Mononuclear cell (primary cell): ENCODE results near the gene LRRN2. TPM values are rescaled to one million over a fixed set of nuclear protein-coding genes. Genes with fewer than 3 reads are reported as not detected.
"Not testable (repeated sequence)": the region's sequence is repeated elsewhere in the genome, so short reads cannot be mapped to it uniquely, and the experiment has no call there.

Source experiments
- H3K27me3 ChIP-seq: 2 replicates; pipeline ENCODE4 v1.6.0; 2011; ENCODE audit warnings: low read length, control low read depth; ENCODE audit not compliant: insufficient read depth
- H3K4me1 ChIP-seq: 2 replicates; pipeline ENCODE4 v1.5.1; 2011; ENCODE audit warnings: mild to moderate bottlenecking, low read length, control low read depth; ENCODE audit not compliant: insufficient read depth
- H3K4me3 ChIP-seq: 2 replicates; pipeline ENCODE4 v1.5.1; 2011; ENCODE audit warnings: mild to moderate bottlenecking, low read length, moderate library complexity
- H3K9me3 ChIP-seq: 2 replicates; pipeline ENCODE4 v1.5.1; 2011; ENCODE audit warnings: low read depth, mild to moderate bottlenecking, control low read depth, low read length
- total RNA-seq: library from RNA; depleted of rRNA; stranded (reverse); fragments of >200 nt; gene quantifications from one replicate; pipeline ENCODE4 v1.2.3, GENCODE V29; 2012

LRRN2 gene
- total RNA-seq, 1 donor, result not detected

DNA sequence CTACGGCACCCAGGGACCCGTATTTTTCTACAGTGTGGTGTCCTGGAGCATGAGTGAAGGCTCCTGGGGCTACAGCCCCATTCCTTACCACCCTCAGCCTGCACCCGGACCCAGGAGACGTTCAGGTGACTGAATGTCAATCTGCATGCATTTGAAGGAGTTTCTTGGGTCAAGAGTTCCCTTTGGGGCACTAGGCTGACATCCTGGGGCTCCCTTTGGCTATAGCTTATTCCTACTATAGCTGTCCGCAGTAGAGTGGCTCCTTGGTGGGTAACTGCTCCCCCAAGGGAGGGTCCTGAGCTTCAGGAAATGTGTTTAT lies 19.9 kb upstream of the LRRN2 start:
- no peak overlapping the region for H3K4me3 ChIP-seq
- no peaks in the 10 kb centered on the region for H3K4me1 ChIP-seq
- H3K9me3 ChIP-seq, result no peaks in the 10 kb centered on the region
- H3K27me3 ChIP-seq, result no peaks in the 10 kb centered on the region

DNA sequence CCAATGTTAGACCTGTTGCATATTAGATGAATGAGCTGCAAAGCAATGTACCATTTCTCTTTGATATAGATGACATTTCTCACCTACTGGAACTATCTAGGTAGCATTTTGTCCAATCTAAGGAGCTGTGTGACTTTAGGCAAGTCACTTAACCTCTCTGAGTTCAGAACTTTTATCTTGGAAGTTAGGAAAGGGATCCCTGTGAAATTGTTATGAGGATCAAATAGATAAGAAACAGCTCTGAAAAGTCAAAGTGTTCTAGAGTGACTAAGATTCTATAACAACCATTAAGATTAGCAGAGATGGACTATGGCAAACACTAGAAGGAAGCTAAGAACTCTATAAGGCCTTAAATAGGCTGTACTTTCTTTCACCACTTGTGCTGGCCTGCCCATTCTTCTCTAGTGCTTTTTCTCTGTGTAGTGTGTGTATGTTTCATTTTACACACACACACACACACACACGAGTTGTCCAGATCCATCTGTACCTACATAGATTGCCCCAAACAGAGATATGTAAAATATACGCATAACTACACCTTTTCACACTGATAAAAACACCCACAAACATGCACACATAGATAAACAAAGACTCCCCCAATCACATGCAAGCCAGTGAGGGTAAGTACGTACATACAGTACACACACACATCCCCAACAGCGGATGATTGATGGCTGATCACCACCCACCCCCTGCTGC lies 19.4 kb upstream of the LRRN2 start:
- no peaks in the 10 kb centered on the region for H3K9me3 ChIP-seq
- H3K27me3 ChIP-seq, result no peaks in the 10 kb centered on the region
- no peak overlapping the region for H3K4me3 ChIP-seq
- no peaks in the 10 kb centered on the region for H3K4me1 ChIP-seq

DNA sequence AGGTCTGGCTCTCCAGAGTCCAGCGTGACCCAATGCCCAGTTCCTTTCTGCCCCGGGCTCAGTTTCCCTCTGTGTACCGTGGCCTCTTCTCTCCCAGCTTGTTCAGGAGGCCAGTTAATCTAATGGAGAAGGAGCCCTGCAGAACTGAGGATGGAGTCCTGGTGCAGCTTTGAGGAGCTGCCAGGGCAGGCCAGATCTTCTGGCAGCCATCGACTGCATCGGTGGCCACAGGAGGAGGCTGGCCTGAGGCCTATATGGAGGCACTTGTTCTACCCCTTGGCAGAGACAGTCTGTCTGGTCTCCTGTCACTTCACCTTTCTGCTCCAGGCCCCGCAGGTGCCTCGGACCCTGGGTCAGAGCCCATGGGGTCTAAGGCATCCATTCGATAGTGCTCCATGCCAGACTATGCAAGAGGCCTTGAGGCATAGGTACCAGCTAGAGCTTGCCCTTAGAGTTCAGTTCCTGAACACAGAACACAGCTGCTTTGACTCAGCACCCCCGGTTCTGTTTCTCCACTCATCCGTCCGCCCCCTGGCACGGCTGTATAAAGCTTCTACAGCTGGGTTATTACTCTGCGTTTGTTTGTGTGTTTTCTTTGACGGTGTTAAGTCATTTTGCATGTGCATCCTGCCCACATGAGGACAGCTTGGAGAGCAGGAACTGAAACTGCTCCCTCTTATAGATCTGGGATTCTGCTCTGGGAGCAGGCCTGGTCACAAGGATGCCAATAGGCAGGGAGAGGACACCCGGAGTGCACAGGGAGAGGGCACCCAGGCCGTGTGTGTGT lies 18.5 kb upstream of the LRRN2 start:
- Histone ChIP-seq H3K27me3 (no peaks in the 10 kb centered on the region), H3K9me3 (no peaks in the 10 kb centered on the region), H3K4me3 (no peak overlapping the region), H3K4me1 (no peaks in the 10 kb centered on the region)

DNA sequence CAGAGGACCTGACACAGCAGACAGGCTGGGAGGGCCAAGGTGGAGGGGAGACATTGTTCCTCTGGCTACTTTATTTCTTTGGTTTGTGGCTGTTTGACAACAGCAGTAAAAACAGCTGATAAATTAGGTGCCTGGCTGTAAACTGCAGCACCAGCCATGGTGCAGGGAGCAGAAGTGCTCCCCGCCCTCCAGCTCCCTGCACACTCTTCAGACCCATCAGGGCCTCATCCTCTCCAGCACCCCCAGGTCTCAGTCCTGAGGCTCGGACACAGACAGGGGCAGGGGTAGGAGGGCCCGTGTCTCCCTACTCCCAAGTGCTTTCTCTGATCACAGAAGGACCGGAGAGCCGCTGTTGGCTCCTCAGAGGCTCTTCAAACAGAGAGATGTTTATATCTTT lies 17.7 kb upstream of the LRRN2 start:
- no peaks in the 10 kb centered on the region for H3K9me3 ChIP-seq
- no peak overlapping the region for H3K4me3 ChIP-seq
- H3K27me3 ChIP-seq, result no peaks in the 10 kb centered on the region
- H3K4me1 ChIP-seq, result no peaks in the 10 kb centered on the region

DNA sequence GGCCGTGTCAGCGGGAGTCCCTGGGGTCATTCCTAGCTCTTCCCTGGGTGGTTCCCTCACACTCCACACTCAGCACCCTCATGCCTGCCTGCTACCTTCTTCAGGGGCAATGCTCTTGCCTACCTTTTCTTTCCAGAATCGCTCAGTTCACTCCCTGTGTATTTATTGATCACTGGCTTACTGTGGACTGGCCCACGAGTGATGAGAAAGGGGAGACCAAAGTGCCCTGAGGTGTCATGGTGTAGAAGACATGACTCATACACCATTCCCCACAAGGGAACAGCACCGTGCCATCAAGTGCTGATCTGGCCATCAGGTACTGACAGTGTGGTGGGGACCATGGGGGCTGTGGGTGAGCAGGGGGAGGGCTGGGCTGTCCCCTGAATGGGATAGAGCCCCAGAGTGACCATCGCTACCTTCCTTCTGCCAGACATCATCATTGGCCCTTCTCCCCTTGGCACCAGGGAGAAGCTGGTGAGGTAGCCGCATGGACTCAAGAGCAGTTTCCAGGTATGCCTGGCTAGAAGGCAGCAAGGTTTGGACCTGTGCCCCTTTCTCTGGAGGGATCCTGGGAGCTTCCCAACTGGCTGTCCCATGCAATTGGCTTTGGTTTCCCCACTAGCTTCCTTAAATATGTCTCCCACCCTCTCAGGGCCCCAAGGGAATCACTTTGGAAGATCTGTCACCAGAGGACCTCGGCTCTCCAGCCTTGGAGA lies 17.2 kb upstream of the LRRN2 start:
- no peaks in the 10 kb centered on the region for H3K27me3 ChIP-seq
- H3K9me3 ChIP-seq, result no peaks in the 10 kb centered on the region
- no peak overlapping the region for H3K4me3 ChIP-seq
- H3K4me1 ChIP-seq, result no peaks in the 10 kb centered on the region

DNA sequence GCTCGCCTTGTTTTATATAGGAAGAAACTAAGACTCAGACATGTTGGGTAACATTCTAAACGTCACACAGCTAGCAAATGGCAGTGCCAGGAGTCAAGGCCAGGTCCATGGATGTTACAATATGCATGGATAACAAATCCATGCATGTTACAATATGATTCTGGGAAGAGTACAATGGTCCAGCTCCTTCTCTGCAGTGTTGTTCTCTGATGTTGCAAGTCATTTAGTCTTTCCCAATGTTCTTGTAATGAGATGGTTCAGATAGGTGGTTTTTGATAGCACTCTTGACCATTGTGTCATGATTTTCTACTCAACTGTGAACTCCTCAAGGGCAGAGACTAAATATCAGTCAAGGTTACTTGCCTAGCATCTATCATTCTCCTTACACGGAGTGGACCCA lies 15.7 kb upstream of the LRRN2 start:
- Histone ChIP-seq H3K4me3 (no peak overlapping the region), H3K9me3 (no peaks in the 10 kb centered on the region), H3K27me3 (no peaks in the 10 kb centered on the region), H3K4me1 (no peaks in the 10 kb centered on the region)

DNA sequence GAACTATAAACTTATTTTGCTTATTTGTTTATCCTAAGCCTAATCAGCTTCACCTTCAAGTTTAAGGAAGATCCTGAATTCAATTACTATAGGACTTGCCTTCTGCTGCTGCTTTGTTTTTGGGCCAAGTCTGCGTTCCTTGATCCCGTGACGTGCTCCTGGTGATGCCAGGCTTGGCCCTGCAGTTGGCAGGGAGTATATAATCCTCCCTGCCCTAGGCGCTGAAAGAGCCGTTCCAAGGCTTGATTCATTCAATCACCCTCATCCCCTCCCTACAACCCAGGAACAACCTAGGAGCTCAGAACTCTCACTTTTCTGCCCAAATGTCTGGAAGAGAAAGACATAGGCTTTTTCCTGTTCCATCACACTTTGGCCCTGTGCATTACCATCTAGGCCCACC lies 12.4 kb upstream of the LRRN2 start:
- Histone ChIP-seq H3K9me3 (no peaks in the 10 kb centered on the region), H3K4me3 (no peak overlapping the region), H3K4me1 (no peaks in the 10 kb centered on the region), H3K27me3 (no peaks in the 10 kb centered on the region)

DNA sequence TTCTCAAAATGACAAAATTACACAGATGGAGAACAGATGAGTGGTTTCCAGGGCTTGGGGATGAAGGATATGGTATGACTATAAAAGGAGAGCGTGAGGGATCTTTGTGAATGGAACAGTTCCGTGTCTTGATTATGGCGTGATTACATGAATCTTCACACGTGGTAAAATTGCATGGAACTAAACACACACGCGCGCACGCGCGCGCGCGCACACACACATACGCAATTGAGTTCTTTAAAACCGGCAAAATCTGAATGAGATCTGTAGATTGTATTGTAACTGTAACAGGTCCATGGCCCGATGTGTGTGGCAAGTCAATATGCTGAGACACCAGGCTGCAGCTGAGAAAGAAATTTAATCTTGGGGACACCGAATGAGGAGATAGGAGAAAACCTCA lies 11.1 kb upstream of the LRRN2 start:
- Histone ChIP-seq H3K4me3 (no peak overlapping the region), H3K27me3 (no peaks in the 10 kb centered on the region), H3K4me1 (no peaks in the 10 kb centered on the region), H3K9me3 (no peaks in the 10 kb centered on the region)

DNA sequence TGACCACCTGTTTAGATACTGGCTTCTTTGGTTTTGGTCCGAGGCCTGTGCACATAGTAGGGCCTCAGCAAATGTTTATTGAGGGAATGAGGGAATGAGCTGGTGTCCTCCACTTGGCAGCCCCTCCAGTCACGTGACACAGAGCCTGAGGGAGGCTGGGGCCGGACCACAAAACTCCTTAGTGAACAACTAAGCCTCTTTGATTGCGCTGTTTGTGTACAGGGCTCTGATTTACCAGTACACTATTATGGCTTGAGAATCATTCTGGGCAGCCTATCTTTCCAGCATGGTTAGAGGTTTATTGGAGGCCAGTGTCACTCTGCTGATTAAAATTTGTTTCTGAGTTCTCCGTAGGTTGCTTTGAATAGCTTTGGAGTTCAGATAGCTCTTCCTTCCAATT lies 10.2 kb upstream of the LRRN2 start:
- no peaks in the 10 kb centered on the region for H3K4me1 ChIP-seq
- H3K9me3 ChIP-seq, result no peaks in the 10 kb centered on the region
- no peaks in the 10 kb centered on the region for H3K27me3 ChIP-seq
- no peak overlapping the region for H3K4me3 ChIP-seq

DNA sequence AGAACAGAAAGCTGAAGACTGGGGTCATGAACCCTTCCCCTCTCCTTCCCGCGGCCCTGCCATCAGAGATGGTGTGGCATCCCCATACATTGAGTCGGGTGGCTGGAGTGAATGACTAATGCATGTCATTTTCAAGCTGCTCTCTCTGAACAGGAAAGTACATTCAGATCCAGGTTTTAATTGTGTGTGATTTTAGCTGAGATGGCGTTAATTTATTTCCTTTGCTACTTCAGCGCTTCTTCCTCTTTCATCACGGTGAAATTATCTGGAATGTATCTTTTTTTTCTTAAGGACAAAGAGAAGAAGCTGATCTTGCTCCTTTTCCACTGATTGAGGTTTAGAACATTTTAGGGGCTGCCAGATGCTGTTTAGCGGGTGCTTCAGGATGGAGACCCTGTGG lies 8.6 kb upstream of the LRRN2 start:
- H3K9me3 ChIP-seq, result no peaks in the 10 kb centered on the region
- H3K4me1 ChIP-seq, result no peaks in the 10 kb centered on the region
- H3K4me3 ChIP-seq, result no peak overlapping the region
- no peaks in the 10 kb centered on the region for H3K27me3 ChIP-seq

DNA sequence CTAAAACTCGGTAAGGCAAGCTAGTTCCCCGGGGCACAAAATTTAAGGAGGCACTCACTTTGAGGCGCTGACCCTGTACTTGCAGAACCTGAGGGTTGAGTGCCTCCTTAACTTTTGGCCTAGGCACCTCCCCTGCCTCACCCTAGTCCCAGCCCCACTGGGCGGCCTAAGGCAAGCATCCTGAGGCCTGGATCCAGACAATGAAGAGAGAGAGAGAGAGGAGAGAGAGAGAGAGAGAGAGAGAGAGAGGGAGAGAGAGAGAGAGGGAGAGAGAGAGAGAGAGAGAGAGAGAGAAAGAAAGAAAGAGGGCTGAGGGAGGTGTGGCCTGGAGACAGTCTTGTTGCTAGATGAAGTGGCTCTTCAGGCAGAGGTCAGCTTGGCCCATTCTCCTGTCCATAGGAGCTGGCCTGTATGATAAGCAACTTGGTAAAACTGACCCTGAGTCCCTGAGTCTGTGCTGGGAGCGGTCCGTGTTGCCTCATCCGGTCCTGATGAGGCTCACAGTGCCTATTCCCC lies 7.4 kb upstream of the LRRN2 start:
- Histone ChIP-seq H3K9me3 (no peaks in the 10 kb centered on the region), H3K4me1 (no peaks in the 10 kb centered on the region), H3K4me3 (no peak overlapping the region), H3K27me3 (peaks cover 1% of the 10 kb centered on the region)

DNA sequence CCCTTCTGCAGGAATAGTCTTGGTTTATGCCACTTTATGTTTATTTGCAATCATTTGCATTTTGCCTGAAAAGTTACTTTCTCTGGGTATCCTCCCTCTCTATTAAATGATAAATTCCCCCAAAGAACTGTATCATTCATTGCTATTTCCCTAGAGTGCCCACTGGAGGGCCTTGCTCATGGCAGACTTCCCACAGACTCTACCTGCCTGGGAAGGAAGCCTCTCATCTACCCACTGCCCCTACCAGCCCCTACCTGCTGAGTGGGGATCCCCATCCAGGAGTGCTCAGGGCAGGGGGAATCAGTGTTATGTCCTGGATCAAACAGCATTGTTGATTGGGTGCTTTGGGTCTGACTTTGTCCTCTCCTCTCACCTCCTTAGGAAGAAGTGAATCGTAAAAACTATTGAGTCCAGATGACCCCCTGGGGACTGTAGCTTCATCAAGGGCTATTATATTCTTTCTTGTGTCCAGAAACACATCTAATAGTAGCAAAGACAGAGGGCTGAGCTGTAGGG lies 6.8 kb upstream of the LRRN2 start:
- Histone ChIP-seq H3K4me3 (no peak overlapping the region), H3K27me3 (peaks cover 5% of the 10 kb centered on the region), H3K9me3 (no peaks in the 10 kb centered on the region), H3K4me1 (no peaks in the 10 kb centered on the region)

DNA sequence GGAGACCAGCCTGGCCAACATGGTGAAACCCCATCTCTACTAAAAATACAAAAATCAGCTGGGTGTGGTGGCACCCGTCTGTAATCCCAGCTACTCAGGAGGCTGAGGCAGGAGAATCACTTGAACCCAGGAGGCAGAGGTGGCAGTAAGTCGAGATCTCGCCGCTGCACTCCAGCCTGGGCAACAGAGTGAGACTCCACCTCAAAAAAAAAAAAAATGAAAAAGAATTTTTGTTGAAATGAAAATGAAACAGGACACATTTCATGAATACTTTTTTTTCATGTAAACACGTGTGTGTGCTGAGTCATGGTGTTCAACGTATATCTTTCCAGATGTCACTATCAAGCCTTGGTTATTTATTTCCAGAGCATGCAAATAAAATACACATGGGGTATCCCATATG lies 5.8 kb upstream of the LRRN2 start:
- not testable (repeated sequence) for H3K4me1 ChIP-seq, H3K4me3 ChIP-seq, H3K9me3 ChIP-seq, H3K27me3 ChIP-seq

DNA sequence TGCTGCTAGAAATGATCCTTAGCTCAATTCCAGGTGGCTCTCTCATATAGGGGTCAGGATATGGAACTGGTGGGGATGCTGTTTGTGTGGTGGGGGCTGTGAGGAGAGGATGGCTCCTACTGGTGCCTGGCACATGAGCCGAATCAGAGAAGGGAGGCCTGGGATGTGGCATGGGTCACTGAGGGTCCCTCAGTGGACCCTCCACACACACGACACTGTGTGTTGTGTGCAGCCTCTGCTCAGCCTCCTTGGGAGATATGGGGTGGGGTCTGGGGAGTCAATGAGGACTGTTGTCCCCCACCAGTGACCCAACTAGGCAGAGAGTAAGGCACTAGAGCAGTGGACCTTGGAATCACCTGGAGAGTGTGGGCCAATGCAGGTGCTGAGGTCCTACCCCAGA lies 3.2 kb upstream of the LRRN2 start:
- Histone ChIP-seq H3K9me3 (no peaks in the 10 kb centered on the region), H3K27me3 (peaks cover 27% of the 10 kb centered on the region), H3K4me3 (no peak overlapping the region), H3K4me1 (peaks cover 8% of the 10 kb centered on the region)

DNA sequence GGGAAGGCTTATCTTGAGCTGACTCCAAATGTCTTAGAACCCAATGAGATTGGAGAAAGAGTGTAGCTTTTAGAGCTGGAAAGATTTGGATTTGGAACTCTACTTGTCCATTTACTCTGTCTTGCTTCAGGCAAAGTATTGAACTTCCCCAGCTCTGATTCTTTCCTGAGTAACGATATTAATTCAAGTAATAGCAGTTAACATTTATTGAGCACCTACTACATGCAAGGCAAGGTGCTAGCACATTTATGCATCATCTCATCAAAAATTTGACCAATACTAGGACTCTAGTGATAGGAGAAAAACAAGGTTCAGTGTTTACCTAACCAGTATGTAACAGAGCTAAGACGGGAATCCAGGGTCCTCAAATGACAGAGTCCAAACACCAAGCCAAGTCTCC lies 2.5 kb upstream of the LRRN2 start:
- Histone ChIP-seq H3K4me3 (no peak overlapping the region), H3K27me3 (peaks cover 31% of the 10 kb centered on the region), H3K4me1 (peaks cover 8% of the 10 kb centered on the region), H3K9me3 (no peaks in the 10 kb centered on the region)
